Spleen (tissue), 11 donors: ENCODE results near the gene ELMOD2. TPM values are rescaled to one million over a fixed set of nuclear protein-coding genes. Genes with fewer than 3 reads are reported as not detected.
A peak's percentile ranks its signal among the peaks of the same experiment; 100 is the strongest.
"Not testable (repeated sequence)": the region's sequence is repeated elsewhere in the genome, so short reads cannot be mapped to it uniquely, and the experiment has no call there.

Experiments
- DNase-seq: peaks from one replicate; pipeline ENCODE4 v3.0.0-alpha.2; 2020
- H3K27ac ChIP-seq, 8 donors: fragments of 200-600 bp; sonication (generic) in 7 of 8; 1 replicate in 4 of 8; 2 replicates in 4 of 8; pipeline versions ENCODE4 v1.5.0 to v1.8.0; 2016 to 2021; ENCODE audit warnings: inconsistent platforms in 4 of 8, mild to moderate bottlenecking in 4 of 8, moderate library complexity in 1 of 8
- H3K27me3 ChIP-seq, 7 donors: fragments of 200-600 bp; sonication (generic) in 6 of 7; replicated peaks in 1 of 7; 1 replicate in 4 of 7; 2 replicates in 3 of 7; pipeline versions ENCODE4 v1.5.0 to v1.8.0; 2016 to 2021; ENCODE audit warnings: inconsistent platforms in 3 of 7, mild to moderate bottlenecking in 1 of 7
- H3K36me3 ChIP-seq, 6 donors: fragments of 200-600 bp; sonication (generic) in 5 of 6; 1 replicate in 4 of 6; 2 replicates in 2 of 6; pipeline versions ENCODE4 v1.5.0 to v1.8.0; 2016 to 2021; ENCODE audit warnings: inconsistent platforms in 2 of 6
- H3K4me1 ChIP-seq, 6 donors: fragments of 200-600 bp; sonication (generic) in 5 of 6; 1 replicate in 3 of 6; 2 replicates in 3 of 6; pipeline versions ENCODE4 v1.5.0 to v1.8.0; 2016 to 2021; ENCODE audit warnings: inconsistent platforms in 3 of 6
- H3K4me3 ChIP-seq, 8 donors: fragments of 200-600 bp; sonication (generic) in 7 of 8; 1 replicate in 4 of 8; 2 replicates in 4 of 8; pipeline versions ENCODE4 v1.5.0 to v1.8.0; 2016 to 2021; ENCODE audit warnings: inconsistent platforms in 4 of 8, mild to moderate bottlenecking in 4 of 8, moderate library complexity in 2 of 8
- H3K9me3 ChIP-seq, 8 donors: fragments of 200-600 bp; sonication (generic) in 7 of 8; 1 replicate in 4 of 8; 2 replicates in 4 of 8; pipeline versions ENCODE4 v1.5.0 to v1.8.0; 2016 to 2021; ENCODE audit warnings: inconsistent platforms in 4 of 8
- CTCF ChIP-seq, 11 experiments: fragments of 200-600 bp in 7 of 11; fragments of 450-650 bp in 4 of 11; sonication (generic) in 4 of 11; IDR thresholded peaks in 8 of 11; conservative IDR thresholded peaks in 3 of 11; 1 replicate in 7 of 11; 2 replicates in 4 of 11; pipeline versions ENCODE4 v1.4.0 to v1.8.0; 2016 to 2021; ENCODE audit warnings: antibody characterized with exemption in 11 of 11, inconsistent platforms in 4 of 11, mild to moderate bottlenecking in 1 of 11
- POLR2A ChIP-seq, 3 donors: fragments of 450-650 bp; IDR thresholded peaks; one replicate each; pipeline ENCODE4 v1.5.1; 2017; ENCODE audit warnings: antibody characterized with exemption in 3 of 3, mild to moderate bottlenecking in 1 of 3
- POLR2AphosphoS5 ChIP-seq, 3 donors: sonication (generic); formaldehyde crosslinking; IDR thresholded peaks; one replicate each; pipeline ENCODE4 v1.5.1; 2017; ENCODE audit warnings: antibody characterized with exemption in 3 of 3
- WGBS, 5 donors: extraction: QIAGEN DNeasy Blood & Tissue Kit in 3 of 5; methylation state at CpG; one replicate each; pipeline versions ENCODE4 v1.1.5 to v1.1.7; 2013 to 2018; 5-methylcytosine and 5-hydroxymethylcytosine counted together
- intact Hi-C: fragments of 100-400 bp; cut with DNase I; formaldehyde crosslinking; loops from one replicate; pipeline ENCODE4 v1.15.0; 2023; ENCODE audit warnings: low total_unique reads
- polyA plus RNA-seq, 3 donors: library from polyadenylated mRNA; stranded (reverse); fragments of 200-250 nt; gene quantifications; one replicate each; pipeline ENCODE4 v1.2.1, GENCODE V29; 2013
- total RNA-seq, 7 donors: library from RNA; depleted of rRNA in 3 of 7; stranded (reverse); fragments of >200 nt in 3 of 7; fragmentation: NEBNext Ultra II Directional in 4 of 7; extraction: Animal tissue kit (Norgen Biotek cat#: 25700) in 4 of 7; gene quantifications; one replicate each; pipeline versions ENCODE4 v1.1.0 to v1.2.1, GENCODE V29; 2016 to 2021
- donor health status: healthy with polysubstance abuse.
- donor health status: DM: no; HTN: no; CAD: no; lungs with moderate emphysema.
- donor health status: DM: no; HTN: no; CAD: no.
- donor health status: Bipolar disorder and iron deficiency.
- donor health status: healthy.
- donor health status: DM: no; HTN: no; CAD: no.
- donor health status: DM: yes; HTN: yes; CAD: no.

ELMOD2 gene
- total and polyA plus RNA-seq, 10 donors = 6.2 to 23.2 (median 18.3) TPM

- Histone ChIP-seq H3K36me3 (no peaks in the 10 kb centered on the region), H3K9me3 (no peaks in the 10 kb centered on the region), H3K27me3 (peaks cover 0 to 85% (median 50%) of the 10 kb centered on the region in 7 donors), H3K4me1 (peaks cover 0 to 13% (median 8%) of the 10 kb centered on the region in 6 donors), H3K4me3 (peak within 1 kb of the TSS in 6 of 8 donors; percentile 16 to 57 (median 18)), H3K27ac (no peak within 1 kb of the TSS)
- DNase-seq = peak; percentile 72
- 5 to 11% (median 5%) methylated on average over 43 to 68 of the region's 68 CpGs for WGBS, 5 donors
- intact Hi-C loops = no loop called here
- TF ChIP-seq POLR2AphosphoS5 (IDR thresholded peaks at IDR 0.05) (no peak), CTCF (IDR thresholded peaks at IDR 0.05 in 8 of 11, conservative IDR thresholded peaks at IDR 0.05 in 3 of 11) (no peak), POLR2A (IDR thresholded peaks at IDR 0.05) (no peak)
These were observed 26.0 kb upstream of the ELMOD2 start, which contains the start of gene MGAT4D for GRCh38 chr4:140497747-140498636. TSS of gene MGAT4D (minus strand) at chr4:140498293. CDS start at chr4:140498222, 71 bp downstream.

GRCh38 chr4:140499391-140499790 lies 24.6 kb upstream of the ELMOD2 start:
- no peak for DNase-seq
- Histone ChIP-seq H3K4me3 (no peak overlapping the region), H3K4me1 (peaks cover 0 to 13% (median 8%) of the 10 kb centered on the region in 6 donors), H3K36me3 (no peaks in the 10 kb centered on the region), H3K27me3 (peaks cover 0 to 91% (median 50%) of the 10 kb centered on the region in 7 donors), H3K9me3 (no peaks in the 10 kb centered on the region), H3K27ac (no peak overlapping the region)
- intact Hi-C loops = no loop called here
- 81 to 95% (median 89%) methylated on average over 4 of the region's 4 CpGs for WGBS, 5 donors
- TF ChIP-seq CTCF (IDR thresholded peaks at IDR 0.05 in 8 of 11, conservative IDR thresholded peaks at IDR 0.05 in 3 of 11) (no peak), POLR2AphosphoS5 (IDR thresholded peaks at IDR 0.05) (no peak), POLR2A (IDR thresholded peaks at IDR 0.05) (no peak)

GRCh38 chr4:140504261-140504660 lies 19.7 kb upstream of the ELMOD2 start:
- Histone ChIP-seq H3K27ac (no peak overlapping the region), H3K27me3 (peaks cover 0 to 78% (median 14%) of the 10 kb centered on the region in 7 donors), H3K9me3 (peaks cover 0 to 3% (median 0%) of the 10 kb centered on the region in 8 donors), H3K4me3 (no peak overlapping the region), H3K4me1 (no peaks in the 10 kb centered on the region), H3K36me3 (no peaks in the 10 kb centered on the region)
- no peak for DNase-seq
- TF ChIP-seq POLR2A (IDR thresholded peaks at IDR 0.05) (no peak), CTCF (IDR thresholded peaks at IDR 0.05 in 8 of 11, conservative IDR thresholded peaks at IDR 0.05 in 3 of 11) (no peak)
- intact Hi-C loops = no loop called here

GRCh38 chr4:140513765-140514164 lies 10.2 kb upstream of the ELMOD2 start:
- H3K27me3 ChIP-seq = peaks cover 0 to 14% (median 0%) of the 10 kb centered on the region in 7 donors
- H3K4me1 ChIP-seq, H3K36me3 ChIP-seq, H3K27ac ChIP-seq, H3K9me3 ChIP-seq, DNase-seq, H3K4me3 ChIP-seq, intact Hi-C loops: not testable (repeated sequence)
- 92 to 96% (median 94%) methylated on average over 5 of the region's 5 CpGs for WGBS, 5 donors
